A673 (cell line): ENCODE measurements around the gene CPNE9.

Experiments
- CTCF ChIP-seq: fragments of 300-800, 200-600 bp; sonication (generic); conservative IDR thresholded peaks from 2 replicates; pipeline ENCODE4 v1.5.1; 2017; ENCODE audit warnings: low read depth, mild to moderate bottlenecking, antibody characterized with exemption, low read length, moderate library complexity, mixed read lengths
- EZH2 ChIP-seq: fragments of 200-600 bp; sonication (generic); IDR thresholded peaks from 2 replicates; pipeline ENCODE4 v1.6.1; 2017; ENCODE audit warnings: borderline replicate concordance, low read depth, mild to moderate bottlenecking, mixed read lengths, antibody characterized with exemption, low read length; ENCODE audit not compliant: poor library complexity, severe bottlenecking

- TF ChIP-seq EZH2, result no peak
- no peak for TF ChIP-seq CTCF
Measured at GRCh38 chr3:9732080-9732739, 28.6 kb downstream of the CPNE9 start.
